PC-9 (cell line): ENCODE results near the gene VRK1.

Experiments used
- EZH2 ChIP-seq: fragments of 200-600 bp; sonication (generic); IDR thresholded peaks from 2 replicates; pipeline ENCODE4 v1.8.0; 2017; ENCODE audit warnings: antibody characterized with exemption, low read depth
- TF ChIP-seq, protein P1 (sequence below): fragments of 200-600 bp; sonication (generic); conservative IDR thresholded peaks from 2 replicates; pipeline ENCODE4 v1.6.1; 2017; ENCODE audit warnings: mixed run types, antibody characterized with exemption, mild to moderate bottlenecking, moderate library complexity

DNA sequence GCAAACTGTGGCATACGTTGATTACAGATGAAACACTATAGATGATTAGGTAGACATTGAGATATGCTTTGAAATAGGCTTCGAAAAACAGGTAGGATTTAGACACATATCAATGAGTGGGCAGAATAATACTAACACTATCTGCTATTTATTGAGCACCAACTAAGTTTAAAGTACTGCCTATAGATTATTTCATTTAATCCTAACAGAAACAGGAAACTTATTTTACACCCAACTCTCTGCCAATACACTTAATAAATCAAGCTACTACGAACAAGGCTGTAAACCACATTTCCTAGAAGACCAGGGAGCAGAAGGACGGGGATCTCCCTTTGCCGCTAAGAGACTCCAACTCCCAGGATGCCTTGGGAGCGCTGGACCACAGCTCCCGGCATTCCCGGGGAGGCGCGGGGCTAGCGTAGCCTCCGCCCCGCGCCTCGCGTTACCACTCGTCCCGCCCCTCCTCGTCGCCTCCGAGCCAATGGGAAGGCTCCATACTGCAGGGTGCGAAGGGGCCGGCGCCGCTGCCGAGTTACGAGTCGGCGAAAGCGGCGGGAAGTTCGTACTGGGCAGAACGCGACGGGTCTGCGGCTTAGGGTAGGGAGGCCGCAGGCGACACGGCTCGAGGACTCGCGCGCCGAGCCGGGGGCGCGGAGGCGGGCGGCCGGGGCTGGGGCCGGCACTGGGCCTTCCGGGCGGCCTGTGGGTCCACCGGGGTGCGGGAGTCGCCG lies at the start of gene VRK1:
- TF ChIP-seq, protein P1, sequence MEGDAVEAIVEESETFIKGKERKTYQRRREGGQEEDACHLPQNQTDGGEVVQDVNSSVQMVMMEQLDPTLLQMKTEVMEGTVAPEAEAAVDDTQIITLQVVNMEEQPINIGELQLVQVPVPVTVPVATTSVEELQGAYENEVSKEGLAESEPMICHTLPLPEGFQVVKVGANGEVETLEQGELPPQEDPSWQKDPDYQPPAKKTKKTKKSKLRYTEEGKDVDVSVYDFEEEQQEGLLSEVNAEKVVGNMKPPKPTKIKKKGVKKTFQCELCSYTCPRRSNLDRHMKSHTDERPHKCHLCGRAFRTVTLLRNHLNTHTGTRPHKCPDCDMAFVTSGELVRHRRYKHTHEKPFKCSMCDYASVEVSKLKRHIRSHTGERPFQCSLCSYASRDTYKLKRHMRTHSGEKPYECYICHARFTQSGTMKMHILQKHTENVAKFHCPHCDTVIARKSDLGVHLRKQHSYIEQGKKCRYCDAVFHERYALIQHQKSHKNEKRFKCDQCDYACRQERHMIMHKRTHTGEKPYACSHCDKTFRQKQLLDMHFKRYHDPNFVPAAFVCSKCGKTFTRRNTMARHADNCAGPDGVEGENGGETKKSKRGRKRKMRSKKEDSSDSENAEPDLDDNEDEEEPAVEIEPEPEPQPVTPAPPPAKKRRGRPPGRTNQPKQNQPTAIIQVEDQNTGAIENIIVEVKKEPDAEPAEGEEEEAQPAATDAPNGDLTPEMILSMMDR, result no peak
- no peak for TF ChIP-seq EZH2
